OCI-LY7 (cell line): ENCODE data around the gene PAGE1. TPM values are rescaled to one million over a fixed set of nuclear protein-coding genes. Genes with fewer than 3 reads are reported as not detected.
"Not testable (repeated sequence)": the region's sequence is repeated elsewhere in the genome, so short reads cannot be mapped to it uniquely, and the experiment has no call there.

ENCODE experiments used
- BruUV-seq: library from RNA; stranded (reverse); fragments of 400-500 nt; replicated peaks from 2 replicates; lab custom pipeline; 2021; lab: Mats Ljungman, UMichigan
- CTCF ChIA-PET: fragments of 300-600 bp; sonication (Branson Sonifier 250); formaldehyde crosslinking; loops from one replicate; lab custom pipeline; 2022; ENCODE audit warnings: antibody characterized with exemption; ENCODE audit not compliant: unreplicated experiment; lab: Charles Lee
- POLR2A ChIA-PET: fragments of 300-600 bp; sonication (Branson Sonifier 250); formaldehyde crosslinking; loops from one replicate; lab custom pipeline; 2022; ENCODE audit warnings: antibody characterized with exemption; lab: Charles Lee
- DNase-seq: peaks from one replicate; pipeline ENCODE4 v3.0.0-alpha.2; 2015; ENCODE audit warnings: low spot score
- H2AFZ ChIP-seq: fragments of 200-600 bp; sonication (generic), shearing (Covaris generic); 2 replicates; pipeline ENCODE4 v1.6.1; 2014; ENCODE audit warnings: mild to moderate bottlenecking, antibody characterized with exemption, low read length, moderate library complexity
- H3K27ac ChIP-seq: fragments of 200-600 bp; sonication (generic); 2 replicates; pipeline ENCODE4 v1.5.1; 2014; ENCODE audit warnings: mixed run types, low read depth, mild to moderate bottlenecking, moderate library complexity, low read length, inconsistent platforms; ENCODE audit not compliant: poor library complexity, severe bottlenecking
- H3K36me3 ChIP-seq: fragments of 200-600 bp; sonication (generic); 2 replicates; pipeline ENCODE4 v1.6.1; 2014; ENCODE audit warnings: mild to moderate bottlenecking, antibody characterized with exemption, low read length, moderate library complexity, mixed read lengths; ENCODE audit not compliant: insufficient read depth
- H3K4me1 ChIP-seq: fragments of 200-600 bp; sonication (generic); 2 replicates; pipeline ENCODE4 v1.5.1; 2014; ENCODE audit warnings: mild to moderate bottlenecking, low read length; ENCODE audit not compliant: insufficient read depth, poor library complexity, severe bottlenecking
- H3K4me2 ChIP-seq: fragments of 200-600 bp; sonication (generic); 2 replicates; pipeline ENCODE4 v1.6.1; 2014; ENCODE audit warnings: mild to moderate bottlenecking, low read length
- H3K4me3 ChIP-seq: fragments of 200-600 bp; sonication (generic); 2 replicates; pipeline ENCODE4 v1.5.1; 2014; ENCODE audit warnings: mild to moderate bottlenecking, low read depth, low read length; ENCODE audit not compliant: poor library complexity, severe bottlenecking
- H3K79me2 ChIP-seq: fragments of 200-600 bp; sonication (generic); 2 replicates; pipeline ENCODE4 v1.6.1; 2016; ENCODE audit warnings: low read depth, mild to moderate bottlenecking, low read length, moderate library complexity, mixed read lengths; ENCODE audit not compliant: insufficient read depth
- H3K9me2 ChIP-seq: fragments of 200-600 bp; sonication (generic); 2 replicates; pipeline ENCODE4 v1.6.1; 2016; ENCODE audit warnings: mild to moderate bottlenecking, low read length, mixed read lengths; ENCODE audit not compliant: insufficient read depth
- H3K9me3 ChIP-seq: fragments of 200-600 bp; sonication (generic); 2 replicates; pipeline ENCODE4 v1.6.1; 2014; ENCODE audit warnings: mild to moderate bottlenecking, mixed run types, low read length, mixed read lengths
- H4K20me1 ChIP-seq: fragments of 200-600 bp; sonication (generic); 2 replicates; pipeline ENCODE4 v1.6.1; 2014; ENCODE audit warnings: mild to moderate bottlenecking, antibody characterized with exemption, low read length, moderate library complexity, mixed read lengths; ENCODE audit not compliant: insufficient read depth
- CTCF ChIP-seq: fragments of 200-600 bp; sonication (generic); conservative IDR thresholded peaks from 2 replicates; pipeline ENCODE4 v1.5.1; 2014; ENCODE audit warnings: mild to moderate bottlenecking, antibody characterized with exemption, low read length, moderate library complexity, mixed read lengths
- EZH2phosphoT487 ChIP-seq: fragments of 200-600 bp; sonication (generic); IDR thresholded peaks from 2 replicates; pipeline ENCODE4 v1.6.1; 2018; ENCODE audit warnings: low read depth, borderline replicate concordance, mild to moderate bottlenecking, mixed run types, antibody characterized with exemption, low read length, moderate library complexity, mixed read lengths
- intact Hi-C: fragments of 100-400 bp; cut with micrococcal nuclease; formaldehyde crosslinking; loops from one replicate; pipeline ENCODE4 v1.10.0; 2022; ENCODE audit not compliant: unreplicated experiment
- total RNA-seq, 2 experiments: library from RNA; depleted of rRNA in 1 of 2; stranded (reverse); fragments of >200 nt in 1 of 2; shearing (Covaris generic) in 1 of 2; gene quantifications; 2 replicates each; pipeline ENCODE4 v1.2.3, GENCODE V29; 2014 to 2022

PAGE1 gene
- total RNA-seq, 2 experiments from 2014 or later = not detected

GRCh38 chrX:49726966-49727365 is 31.2 kb upstream of the PAGE1 start:
- intact Hi-C loops = no loop called here
- Histone ChIP-seq H4K20me1 (no peaks in the 10 kb centered on the region), H3K9me2 (no peaks in the 10 kb centered on the region), H3K79me2 (no peaks in the 10 kb centered on the region), H3K36me3 (no peaks in the 10 kb centered on the region), H3K27ac (no peak overlapping the region), H3K4me2 (no peak overlapping the region), H3K4me1 (no peaks in the 10 kb centered on the region), H3K9me3 (no peaks in the 10 kb centered on the region), H2AFZ (no peak overlapping the region), H3K4me3 (no peak overlapping the region)
- no peak for TF ChIP-seq CTCF
- ChIA-PET CTCF (no interaction called here), POLR2A (no interaction called here)
- no TSS peak for BruUV-seq
- DNase-seq = no peak

- no peaks in the 10 kb centered on the region for H3K9me2 ChIP-seq
- ChIA-PET POLR2A (no interaction called here), CTCF (no interaction called here)
- DNase-seq = no peak
- no peak overlapping the region for H3K4me3 ChIP-seq
- H3K4me1 ChIP-seq = no peaks in the 10 kb centered on the region
- no peak overlapping the region for H3K27ac ChIP-seq
- H3K4me2 ChIP-seq = no peak overlapping the region
- no peaks in the 10 kb centered on the region for H3K36me3 ChIP-seq
- H4K20me1 ChIP-seq = no peaks in the 10 kb centered on the region
- H3K9me3 ChIP-seq = no peaks in the 10 kb centered on the region
- H2AFZ ChIP-seq = no peak overlapping the region
- no peaks in the 10 kb centered on the region for H3K79me2 ChIP-seq
- no peak for TF ChIP-seq EZH2phosphoT487
- no peak for TF ChIP-seq CTCF
- intact Hi-C loops = no loop called here
- no TSS peak for BruUV-seq
Measured at GRCh38 chrX:49725923-49726904, 30.4 kb upstream of the PAGE1 start.

GRCh38 chrX:49725401-49725800 is 29.6 kb upstream of the PAGE1 start:
- H3K9me3 ChIP-seq = no peaks in the 10 kb centered on the region
- H3K36me3 ChIP-seq = no peaks in the 10 kb centered on the region
- H3K4me2 ChIP-seq = no peak overlapping the region
- no peak overlapping the region for H2AFZ ChIP-seq
- BruUV-seq = no TSS peak
- TF ChIP-seq EZH2phosphoT487 = no peak
- no peak for TF ChIP-seq CTCF
- intact Hi-C loops = no loop called here
- DNase-seq = no peak
- no peaks in the 10 kb centered on the region for H4K20me1 ChIP-seq
- H3K4me3 ChIP-seq = no peak overlapping the region
- POLR2A ChIA-PET = no interaction called here
- CTCF ChIA-PET = no interaction called here
- no peak overlapping the region for H3K27ac ChIP-seq
- no peaks in the 10 kb centered on the region for H3K79me2 ChIP-seq
- no peaks in the 10 kb centered on the region for H3K9me2 ChIP-seq
- no peaks in the 10 kb centered on the region for H3K4me1 ChIP-seq

DNA sequence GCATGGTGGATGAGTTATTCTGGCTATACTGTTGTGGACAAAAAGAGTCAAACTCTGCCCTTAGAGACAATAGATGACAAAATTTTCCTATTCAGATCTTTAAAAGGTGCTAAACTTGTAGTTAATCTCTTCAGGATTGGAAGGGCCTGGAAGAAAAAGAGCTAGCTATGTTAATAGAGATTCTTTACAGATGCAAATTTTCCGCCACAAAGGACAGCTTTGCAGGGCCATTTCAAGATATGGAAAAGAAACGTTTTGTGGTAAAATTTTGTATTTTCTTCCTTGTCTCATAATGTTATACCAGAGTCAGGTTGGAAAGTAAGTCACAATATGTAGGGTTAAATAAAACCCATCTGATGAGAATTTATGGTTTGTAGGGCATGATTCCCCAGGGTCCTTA is 24.3 kb upstream of the PAGE1 start:
- H3K27ac ChIP-seq, H3K9me3 ChIP-seq, H3K4me1 ChIP-seq, intact Hi-C loops, H3K36me3 ChIP-seq, H3K4me2 ChIP-seq, H4K20me1 ChIP-seq, BruUV-seq, DNase-seq, H3K9me2 ChIP-seq, H3K79me2 ChIP-seq, CTCF ChIA-PET, H2AFZ ChIP-seq, H3K4me3 ChIP-seq: not testable (repeated sequence)
- POLR2A ChIA-PET = interaction anchor here (0.6 kb wide), 1 partner anchor 586 kb away, joined by 4 read pairs; no protein-coding TSS in a partner anchor
